AG04449 (cell line): ENCODE data around the gene ETV3L.

Source experiments
- CTCF ChIA-PET: fragments of 350-600 bp; formaldehyde crosslinking; extraction: SDS; loops from one replicate; lab custom pipeline; 2021; ENCODE audit warnings: antibody characterized with exemption; lab: Yijun Ruan, JAX
- POLR2A ChIA-PET: fragments of 400-600, 350-600 bp; formaldehyde crosslinking; extraction: SDS; loops from one replicate; lab custom pipeline; 2020; ENCODE audit warnings: antibody characterized with exemption, inconsistent platforms; lab: Yijun Ruan, JAX
- DNase-seq: peaks from one replicate; pipeline ENCODE4 v3.0.0-alpha.2; 2010; ENCODE audit warnings: low read depth, low spot score
- H3K4me3 ChIP-seq: 2 replicates; pipeline ENCODE4 v1.5.1; 2011; ENCODE audit warnings: low read depth, mild to moderate bottlenecking, control low read depth, low read length
- CTCF ChIP-seq: IDR thresholded peaks from one replicate; pipeline ENCODE4 v1.5.1; 2011; ENCODE audit warnings: mild to moderate bottlenecking, moderate library complexity, low read length, control low read depth, inconsistent platforms; ENCODE audit not compliant: insufficient read depth; ENCODE audit errors: missing control alignments

The ETV3L gene

GRCh38 chr1:157135070-157135469 lies 35.5 kb upstream of the ETV3L start:
- H3K4me3 ChIP-seq: no peak overlapping the region
- ChIA-PET POLR2A (no interaction called here), CTCF (interaction anchor here (1.1 to 3.9 kb wide), 6 partner anchors 8 to 44 kb away, joined by 4 to 35 read pairs (median 8); no protein-coding TSS in a partner anchor)
- TF ChIP-seq CTCF: no peak
- no peak for DNase-seq

- ChIA-PET POLR2A (no interaction called here), CTCF (interaction anchor here (1.2 to 3.9 kb wide), 4 partner anchors 16 to 44 kb away, joined by 4 to 35 read pairs (median 18); no protein-coding TSS in a partner anchor)
- H3K4me3 ChIP-seq: no peak overlapping the region
- no peak for DNase-seq
- TF ChIP-seq CTCF: no peak
Observed at GRCh38 chr1:157134442-157134841, 34.8 kb upstream of the ETV3L start.

- ChIA-PET CTCF (interaction anchor here (1.6 to 2.3 kb wide), 2 partner anchors 22 to 43 kb away, joined by 7 to 12 read pairs; no protein-coding TSS in a partner anchor), POLR2A (no interaction called here)
- no peak overlapping the region for H3K4me3 ChIP-seq
Observed at GRCh38 chr1:157133426-157133825, 33.8 kb upstream of the ETV3L start.

GRCh38 chr1:157132616-157133167 lies 33.1 kb upstream of the ETV3L start:
- no peak overlapping the region for H3K4me3 ChIP-seq
- DNase-seq: no peak
- POLR2A ChIA-PET: no interaction called here
- CTCF ChIA-PET: interaction anchor here (1.6 to 2.3 kb wide), 2 partner anchors 23 to 43 kb away, joined by 7 to 12 read pairs; no protein-coding TSS in a partner anchor
- TF ChIP-seq CTCF: no peak

More at GRCh38 chr1:157133426-157133825, 33.8 kb upstream of the ETV3L start:
- TF ChIP-seq CTCF: no peak
- DNase-seq: no peak

DNA sequence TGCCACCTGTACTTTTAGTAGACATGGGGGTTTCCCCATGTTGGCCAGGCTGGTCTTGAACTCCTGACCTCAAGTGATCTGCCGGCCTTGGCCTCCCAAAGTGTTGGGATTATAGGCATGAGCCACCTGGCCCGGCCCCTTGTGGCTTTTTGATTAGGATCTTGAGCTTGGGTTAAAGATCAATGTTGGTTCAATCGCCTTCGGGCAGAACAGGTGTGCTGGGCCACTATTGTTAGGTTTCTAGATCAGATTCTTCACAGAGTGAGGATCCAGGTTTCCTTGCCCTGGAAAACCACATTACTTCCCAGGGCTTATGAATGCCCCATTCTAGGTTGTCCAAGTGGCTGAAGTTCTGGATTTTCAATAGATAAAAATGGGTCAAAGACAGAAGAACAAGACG lies 32.5 kb upstream of the ETV3L start:
- TF ChIP-seq CTCF: no peak
- H3K4me3 ChIP-seq: no peak overlapping the region
- DNase-seq: no peak
- CTCF ChIA-PET: interaction anchor here (1.6 to 2.3 kb wide), 2 partner anchors 24 to 42 kb away, joined by 7 to 12 read pairs; no protein-coding TSS in a partner anchor
- POLR2A ChIA-PET: no interaction called here

GRCh38 chr1:157131281-157131680 lies 31.7 kb upstream of the ETV3L start:
- CTCF ChIA-PET: interaction anchor here (1.0 kb wide), 1 partner anchor 41 kb away, joined by 4 read pairs; no protein-coding TSS in a partner anchor
- TF ChIP-seq CTCF: no peak
- no peak overlapping the region for H3K4me3 ChIP-seq
- POLR2A ChIA-PET: no interaction called here
- DNase-seq: no peak
